Measurements from ENCODE around the gene FAM161A. TPM values are rescaled to one million over a fixed set of nuclear protein-coding genes. Genes with fewer than 3 reads are reported as not detected.
"Not testable (repeated sequence)": the region's sequence is repeated elsewhere in the genome, so short reads cannot be mapped to it uniquely, and the experiment has no call there.

The FAM161A gene
- total RNA-seq, 6 experiments from 2014 or later, result 1.2 to 2.2 (median 1.7) TPM

GRCh38 chr2:61833971-61834370 is 19.9 kb downstream of the FAM161A start:
- Mint-ChIP-seq H3K4me1 (ENCODE audit: low read depth) (peaks cover 9% of the 10 kb centered on the region; the same call in 1 of the 2 replicates), H3K4me3 (no peak overlapping the region), H3K27me3 (ENCODE audit: insufficient read depth) (no peaks in the 10 kb centered on the region), H3K36me3 (ENCODE audit: low read depth) (no peaks in the 10 kb centered on the region), H3K27ac (no peak overlapping the region), H3K9me3 (no peaks in the 10 kb centered on the region)
- no peak for TF ChIP-seq CTCF (IDR thresholded peaks at IDR 0.05)
- DNase-seq, result no peak

- no peak for DNase-seq
- Mint-ChIP-seq H3K4me1 (ENCODE audit: low read depth) (peaks cover 9% of the 10 kb centered on the region; the same call in 1 of the 2 replicates), H3K27me3 (ENCODE audit: insufficient read depth) (no peaks in the 10 kb centered on the region), H3K27ac (no peak overlapping the region), H3K9me3 (no peaks in the 10 kb centered on the region), H3K36me3 (ENCODE audit: low read depth) (no peaks in the 10 kb centered on the region), H3K4me3 (no peak overlapping the region)
- no peak for TF ChIP-seq CTCF (IDR thresholded peaks at IDR 0.05)
Measured at GRCh38 chr2:61832183-61832841, 21.5 kb downstream of the FAM161A start.

GRCh38 chr2:61822255-61822654 is 31.6 kb downstream of the FAM161A start:
- Mint-ChIP-seq H3K4me3 (no peak overlapping the region), H3K36me3 (ENCODE audit: low read depth) (no peaks in the 10 kb centered on the region), H3K4me1 (ENCODE audit: low read depth) (no peaks in the 10 kb centered on the region), H3K9me3 (no peaks in the 10 kb centered on the region), H3K27ac (no peak overlapping the region), H3K27me3 (ENCODE audit: insufficient read depth) (peaks cover under 1% of the 10 kb centered on the region)
- TF ChIP-seq CTCF (IDR thresholded peaks at IDR 0.05), result no peak
- no peak for DNase-seq

- Mint-ChIP-seq H3K4me1 (ENCODE audit: low read depth) (no peaks in the 10 kb centered on the region), H3K36me3 (ENCODE audit: low read depth) (no peaks in the 10 kb centered on the region), H3K4me3 (no peak overlapping the region), H3K27me3 (ENCODE audit: insufficient read depth) (peaks cover 18% of the 10 kb centered on the region), H3K9me3 (no peaks in the 10 kb centered on the region), H3K27ac (no peak overlapping the region)
- TF ChIP-seq CTCF (IDR thresholded peaks at IDR 0.05), result no peak
- no peak for DNase-seq
Measured at GRCh38 chr2:61816480-61817355, 37.1 kb downstream of the FAM161A start.

GRCh38 chr2:61814539-61815160 is 39.2 kb downstream of the FAM161A start:
- no peak overlapping the region for H3K27ac Mint-ChIP-seq
- H3K27me3 Mint-ChIP-seq (ENCODE audit: insufficient read depth), result peaks cover 18% of the 10 kb centered on the region
- DNase-seq, result no peak
- H3K9me3 Mint-ChIP-seq, result no peaks in the 10 kb centered on the region
- no peaks in the 10 kb centered on the region for H3K36me3 Mint-ChIP-seq (ENCODE audit: low read depth)
- no peak overlapping the region for H3K4me3 Mint-ChIP-seq
- H3K4me1 Mint-ChIP-seq (ENCODE audit: low read depth), result no peaks in the 10 kb centered on the region
- TF ChIP-seq CTCF (IDR thresholded peaks at IDR 0.05), result no peak

GRCh38 chr2:61813314-61813713 is 40.5 kb downstream of the FAM161A start:
- not testable (repeated sequence) for H3K9me3 Mint-ChIP-seq; H3K36me3 Mint-ChIP-seq (ENCODE audit: low read depth); H3K4me1 Mint-ChIP-seq (ENCODE audit: low read depth); DNase-seq; H3K27ac Mint-ChIP-seq; H3K4me3 Mint-ChIP-seq
- peaks cover 18% of the 10 kb centered on the region for H3K27me3 Mint-ChIP-seq (ENCODE audit: insufficient read depth)
